ENCODE measurements around the gene RPL6.
"Not testable (repeated sequence)": the region's sequence is repeated elsewhere in the genome, so short reads cannot be mapped to it uniquely, and the experiment has no call there.

The RPL6 gene

DNA sequence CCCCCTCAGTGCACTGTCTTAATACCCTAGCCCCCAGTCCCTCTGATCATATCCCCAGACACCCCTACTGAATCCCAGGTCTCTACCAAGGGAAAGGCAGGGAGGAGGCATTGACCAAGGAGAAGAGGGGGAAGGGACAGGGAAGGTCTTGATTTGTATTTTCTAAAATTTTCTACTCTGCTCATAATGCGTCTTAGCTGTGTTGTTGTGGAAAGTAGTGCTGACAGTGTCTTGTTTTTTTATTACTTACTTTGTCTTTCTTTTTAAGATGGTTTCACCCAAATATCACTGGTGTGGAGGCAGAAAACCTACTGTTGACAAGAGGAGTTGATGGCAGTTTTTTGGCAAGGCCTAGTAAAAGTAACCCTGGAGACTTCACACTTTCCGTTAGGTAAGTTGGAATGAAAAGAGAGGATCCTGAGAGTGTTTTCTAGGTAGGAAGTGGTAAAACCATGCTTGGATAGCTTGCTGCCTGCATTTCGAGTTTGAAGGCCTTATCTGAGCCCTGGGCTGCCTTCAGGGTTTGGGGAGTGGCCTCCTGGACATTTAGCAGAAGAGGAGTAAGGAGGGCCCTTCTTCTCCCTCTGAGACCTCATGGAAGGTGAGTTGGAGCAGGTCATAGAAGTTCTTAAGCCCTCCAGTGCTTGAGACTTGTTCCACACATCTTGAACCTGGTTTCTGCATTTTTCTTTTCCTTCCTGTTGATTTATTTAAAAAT is 36.8 kb upstream of the RPL6 start:
- TF ChIP-seq, protein P1, sequence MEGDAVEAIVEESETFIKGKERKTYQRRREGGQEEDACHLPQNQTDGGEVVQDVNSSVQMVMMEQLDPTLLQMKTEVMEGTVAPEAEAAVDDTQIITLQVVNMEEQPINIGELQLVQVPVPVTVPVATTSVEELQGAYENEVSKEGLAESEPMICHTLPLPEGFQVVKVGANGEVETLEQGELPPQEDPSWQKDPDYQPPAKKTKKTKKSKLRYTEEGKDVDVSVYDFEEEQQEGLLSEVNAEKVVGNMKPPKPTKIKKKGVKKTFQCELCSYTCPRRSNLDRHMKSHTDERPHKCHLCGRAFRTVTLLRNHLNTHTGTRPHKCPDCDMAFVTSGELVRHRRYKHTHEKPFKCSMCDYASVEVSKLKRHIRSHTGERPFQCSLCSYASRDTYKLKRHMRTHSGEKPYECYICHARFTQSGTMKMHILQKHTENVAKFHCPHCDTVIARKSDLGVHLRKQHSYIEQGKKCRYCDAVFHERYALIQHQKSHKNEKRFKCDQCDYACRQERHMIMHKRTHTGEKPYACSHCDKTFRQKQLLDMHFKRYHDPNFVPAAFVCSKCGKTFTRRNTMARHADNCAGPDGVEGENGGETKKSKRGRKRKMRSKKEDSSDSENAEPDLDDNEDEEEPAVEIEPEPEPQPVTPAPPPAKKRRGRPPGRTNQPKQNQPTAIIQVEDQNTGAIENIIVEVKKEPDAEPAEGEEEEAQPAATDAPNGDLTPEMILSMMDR (IDR thresholded peaks at IDR 0.05; ENCODE audit: low read depth, low read length): no peak
- H3K4me3 ChIP-seq (ENCODE audit: low read depth, low read length): no peak overlapping the region

DNA sequence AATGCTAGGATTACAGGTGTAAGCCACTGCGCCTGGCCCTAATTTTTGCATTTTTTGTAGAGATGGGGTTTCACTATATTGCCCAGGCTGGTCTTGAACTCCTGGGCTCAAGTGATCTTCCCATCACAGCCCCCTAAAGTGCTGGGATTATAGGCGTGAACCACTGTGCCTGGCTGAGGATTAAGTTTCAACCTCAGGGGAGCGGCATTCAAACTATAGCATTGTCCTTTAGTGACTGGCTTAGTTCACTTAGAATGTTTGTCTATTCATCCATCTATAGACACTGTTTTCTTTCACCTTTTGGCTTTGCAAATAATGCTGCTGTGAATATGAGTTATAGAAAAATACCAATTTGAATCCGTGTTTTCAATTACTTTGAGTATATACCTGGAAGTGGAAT is 34.5 kb upstream of the RPL6 start:
- H3K4me3 ChIP-seq (ENCODE audit: low read depth, low read length): no peak overlapping the region
- TF ChIP-seq, protein P1 (IDR thresholded peaks at IDR 0.05; ENCODE audit: low read depth, low read length): no peak

DNA sequence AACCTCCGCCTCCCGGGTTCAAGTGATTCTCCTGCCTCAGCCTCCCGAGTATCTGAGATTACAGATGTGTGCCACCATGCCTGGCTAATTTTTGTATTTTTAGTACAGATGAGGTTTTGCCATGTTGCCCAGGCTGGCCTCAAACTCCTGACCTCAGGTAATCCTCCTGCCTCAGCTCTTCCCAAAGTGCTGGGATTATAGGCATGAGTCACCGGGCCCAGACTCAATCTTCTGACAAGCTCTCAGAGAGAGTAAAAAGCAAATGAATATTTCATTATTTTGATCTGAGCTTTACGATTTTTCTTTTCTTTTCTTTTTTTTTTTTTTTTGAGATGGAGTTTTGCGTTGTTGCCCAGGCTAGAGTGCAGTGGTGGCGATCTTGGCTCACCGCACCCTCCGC is 31.2 kb upstream of the RPL6 start:
- not testable (repeated sequence) for H3K4me3 ChIP-seq (ENCODE audit: low read depth, low read length)

DNA sequence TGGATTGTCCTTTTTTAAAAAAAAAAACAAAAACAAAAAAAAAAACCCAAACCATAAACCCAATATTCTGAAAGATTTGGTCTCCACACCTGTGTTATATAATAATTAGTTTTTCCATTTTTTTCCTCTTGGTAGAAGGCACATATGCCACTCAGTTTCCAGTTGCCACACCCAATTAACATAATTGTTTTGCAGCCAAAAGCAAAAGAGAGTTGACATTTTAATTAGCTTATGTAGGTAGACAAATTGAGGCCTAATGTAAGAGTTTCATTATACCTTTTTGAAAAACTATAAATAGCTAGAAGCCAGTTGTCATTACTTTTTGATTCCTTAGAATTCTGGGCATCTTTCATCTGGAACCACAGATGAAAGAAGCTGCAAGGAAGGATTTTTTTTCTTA is 30.4 kb upstream of the RPL6 start:
- H3K4me3 ChIP-seq (ENCODE audit: low read depth, low read length): no peak overlapping the region
- TF ChIP-seq, protein P1 (IDR thresholded peaks at IDR 0.05; ENCODE audit: low read depth, low read length): no peak

DNA sequence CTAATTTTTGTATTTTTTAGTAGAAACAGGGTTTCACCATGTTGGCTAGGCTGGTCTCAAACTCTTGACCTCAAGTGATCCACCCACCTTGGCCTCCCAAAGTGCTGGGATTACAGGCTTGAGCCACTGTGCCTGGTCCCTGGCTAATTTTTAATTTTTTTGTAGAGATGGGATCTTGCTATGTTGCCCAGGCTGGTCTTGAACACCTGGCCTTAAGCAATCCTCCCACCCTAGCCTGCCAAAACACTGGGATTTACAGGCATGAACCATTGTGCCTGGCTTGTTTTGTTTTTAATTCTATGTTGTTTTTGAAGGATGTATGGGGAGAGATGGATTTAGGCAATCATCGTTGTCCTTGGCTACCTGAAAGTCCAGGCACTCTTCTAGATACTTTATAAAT is 29.2 kb upstream of the RPL6 start:
- H3K4me3 ChIP-seq (ENCODE audit: low read depth, low read length): not testable (repeated sequence)

DNA sequence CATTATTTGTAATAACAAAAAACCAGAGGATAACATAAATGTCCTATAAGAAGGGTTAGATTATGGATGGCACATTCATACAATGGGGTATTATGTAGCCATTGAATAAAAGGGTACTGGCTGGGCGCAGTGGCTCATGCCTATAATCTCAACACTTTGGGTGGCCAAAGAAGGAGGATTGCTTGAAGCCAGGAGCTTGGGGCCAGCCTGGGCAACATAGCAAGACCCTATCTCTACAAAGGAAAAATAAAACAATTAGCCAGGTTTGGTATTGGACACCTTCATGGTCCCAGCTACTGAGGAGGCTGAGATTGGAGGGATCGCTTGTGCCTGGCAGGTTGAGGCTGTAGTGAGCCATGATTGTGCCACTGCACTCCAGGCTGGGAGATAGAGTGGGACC is 24.1 kb upstream of the RPL6 start:
- no peak overlapping the region for H3K4me3 ChIP-seq (ENCODE audit: low read depth, low read length)
- TF ChIP-seq, protein P1 (IDR thresholded peaks at IDR 0.05; ENCODE audit: low read depth, low read length): no peak

DNA sequence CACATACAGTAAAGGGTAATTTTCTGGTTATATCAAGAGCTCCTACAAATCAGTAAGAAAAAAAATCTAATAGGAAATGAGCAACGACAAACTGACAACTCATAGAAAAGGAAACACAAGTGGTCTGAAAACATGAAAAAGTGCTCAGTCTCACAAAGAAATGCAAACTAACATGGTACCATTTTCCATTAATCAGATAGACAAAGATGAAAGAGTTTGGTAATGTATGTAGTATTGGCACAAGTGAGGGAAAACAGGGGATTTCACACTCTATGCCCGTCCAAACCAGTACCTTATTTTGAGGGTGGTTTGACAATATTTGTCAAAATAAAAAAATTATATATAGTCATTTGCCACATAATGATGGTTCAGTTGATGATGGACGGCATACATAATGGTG is 22.6 kb upstream of the RPL6 start:
- TF ChIP-seq, protein P1 (IDR thresholded peaks at IDR 0.05; ENCODE audit: low read depth, low read length): no peak
- no peak overlapping the region for H3K4me3 ChIP-seq (ENCODE audit: low read depth, low read length)

DNA sequence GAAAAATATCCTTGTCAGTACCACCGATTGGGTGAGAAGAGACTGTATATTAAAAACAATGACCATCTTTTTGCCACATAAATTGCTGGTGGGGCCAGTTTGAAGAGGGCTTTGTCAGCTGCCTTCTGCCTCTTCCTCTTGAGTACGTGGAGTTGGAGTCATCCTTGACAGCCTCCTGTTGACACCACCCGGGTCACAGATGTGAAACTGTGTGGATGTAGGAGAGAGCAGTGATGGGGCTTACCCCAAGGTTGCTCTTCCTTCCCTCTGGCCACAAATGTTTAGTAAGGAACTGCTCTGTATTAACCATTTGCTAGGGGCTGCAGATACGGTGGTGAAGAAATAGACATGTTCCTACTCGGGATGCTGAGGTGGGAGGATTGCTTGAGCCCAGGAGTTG is 21.5 kb upstream of the RPL6 start:
- TF ChIP-seq, protein P1 (IDR thresholded peaks at IDR 0.05; ENCODE audit: low read depth, low read length): no peak
- H3K4me3 ChIP-seq (ENCODE audit: low read depth, low read length): no peak overlapping the region

All from WI38 (cell line).